Tibial artery (tissue), 4 donors: Measurements from ENCODE around the gene FARS2.

Experiments
- DNase-seq, 2 donors: peaks; one replicate each; pipeline ENCODE4 v3.0.0-alpha.2; 2019
- H3K27ac ChIP-seq, 2 donors: fragments of 200-600 bp; sonication (generic) in 1 of 2; 1 replicate in 1 of 2; 2 replicates in 1 of 2; pipeline ENCODE4 v1.5.1; 2018 to 2019; ENCODE audit warnings: mild to moderate bottlenecking in 1 of 2
- H3K27me3 ChIP-seq, 2 donors: fragments of 200-600 bp; sonication (generic) in 1 of 2; one replicate each; pipeline versions ENCODE4 v1.5.1 to v1.6.0; 2016 to 2019
- H3K36me3 ChIP-seq, 3 donors: fragments of 200-600 bp; sonication (generic) in 2 of 3; one replicate each; pipeline ENCODE4 v1.5.1; 2016 to 2019; ENCODE audit warnings: mild to moderate bottlenecking in 2 of 3
- H3K4me1 ChIP-seq, 4 donors: fragments of 200-600 bp; sonication (generic) in 2 of 4; 1 replicate in 3 of 4; 2 replicates in 1 of 4; pipeline ENCODE4 v1.5.1; 2016 to 2019
- H3K4me3 ChIP-seq, 2 donors: fragments of 200-600 bp; sonication (generic) in 1 of 2; 1 replicate in 1 of 2; 2 replicates in 1 of 2; pipeline ENCODE4 v1.5.1; 2018 to 2019; ENCODE audit warnings: mild to moderate bottlenecking in 2 of 2
- H3K9me3 ChIP-seq, 3 donors: fragments of 200-600 bp; sonication (generic) in 1 of 3; one replicate each; pipeline ENCODE4 v1.5.1; 2016 to 2019
- CTCF ChIP-seq, 2 experiments: fragments of 200-600 bp in 1 of 2; fragments of 450-650 bp in 1 of 2; IDR thresholded peaks; one replicate each; pipeline ENCODE4 v1.5.1; 2017 to 2019; ENCODE audit warnings: antibody characterized with exemption in 2 of 2, mild to moderate bottlenecking in 1 of 2, moderate library complexity in 1 of 2
- intact Hi-C: fragments of 100-400 bp; cut with DNase I; formaldehyde crosslinking; loops from one replicate; pipeline ENCODE4 v1.15.0; 2023; ENCODE audit warnings: low total_unique reads

The FARS2 gene

DNA sequence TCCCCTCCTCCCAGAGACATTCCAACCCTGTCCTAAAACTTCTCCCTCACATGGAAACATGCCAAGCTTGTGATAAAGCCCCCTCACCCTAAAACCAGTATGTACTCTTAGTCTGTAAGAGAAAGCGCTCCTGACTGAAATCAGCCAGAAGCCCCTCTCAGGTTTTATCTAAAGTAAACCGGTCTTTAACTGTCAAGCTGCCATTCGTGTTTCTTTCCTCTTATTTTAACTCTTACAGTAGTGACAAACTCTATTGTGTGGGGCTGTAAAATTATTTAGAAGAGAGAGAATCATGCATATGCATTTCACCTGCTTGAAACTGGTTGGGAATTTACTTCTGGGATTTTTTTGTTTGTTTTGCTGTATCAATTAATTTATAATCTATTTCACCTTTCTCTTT, 62.7 kb downstream of the FARS2 start:
- H3K4me1 ChIP-seq, result no peaks in the 10 kb centered on the region
- no peak for TF ChIP-seq CTCF (IDR thresholded peaks at IDR 0.05)
- no peak overlapping the region for H3K4me3 ChIP-seq
- H3K9me3 ChIP-seq, result peaks cover 0 to 5% (median 0%) of the 10 kb centered on the region in 3 donors
- H3K27ac ChIP-seq, result no peak overlapping the region
- peaks cover 8 to 10% (median 9%) of the 10 kb centered on the region in 3 donors for H3K36me3 ChIP-seq
- no peaks in the 10 kb centered on the region for H3K27me3 ChIP-seq
- no peak for DNase-seq
- intact Hi-C loops, result no loop called here

GRCh38 chr6:5325173-5325572, 63.9 kb downstream of the FARS2 start:
- Histone ChIP-seq H3K4me1 (no peaks in the 10 kb centered on the region), H3K4me3 (no peak overlapping the region), H3K9me3 (peaks cover 0 to 5% (median 0%) of the 10 kb centered on the region in 3 donors), H3K36me3 (peaks cover 8 to 10% (median 9%) of the 10 kb centered on the region in 3 donors), H3K27ac (no peak overlapping the region), H3K27me3 (no peaks in the 10 kb centered on the region)
- DNase-seq, result no peak
- intact Hi-C loops, result no loop called here
- TF ChIP-seq CTCF (IDR thresholded peaks at IDR 0.05), result no peak

DNA sequence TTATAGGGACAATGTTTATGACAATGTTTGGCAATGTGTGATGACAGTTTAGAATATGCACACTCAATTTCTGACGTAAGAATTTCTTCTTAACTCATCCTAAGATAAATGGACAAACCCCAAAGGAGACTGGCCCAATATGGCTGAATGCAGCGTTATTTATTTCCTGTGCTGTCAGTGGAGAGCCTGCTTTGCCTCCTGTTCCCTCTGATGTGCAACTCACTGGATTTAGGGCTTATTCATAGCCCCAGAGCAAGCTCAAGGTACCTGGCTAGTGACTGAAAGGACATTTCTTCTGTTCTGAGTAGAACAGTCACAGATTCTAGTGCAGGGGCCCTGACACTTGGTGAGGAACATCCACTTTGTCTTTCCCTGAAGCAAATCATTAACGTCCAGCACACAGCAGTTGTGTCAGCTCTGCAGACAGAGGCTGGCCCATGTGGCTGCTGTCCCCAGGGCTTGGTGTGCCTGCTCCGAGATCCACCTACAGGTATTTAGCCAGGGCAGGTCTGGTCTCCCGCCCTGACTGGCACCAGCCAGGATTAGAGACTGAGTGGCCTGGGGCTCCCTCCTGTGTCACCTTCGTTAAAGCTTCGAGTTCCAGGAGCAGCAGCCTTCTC, 64.8 kb downstream of the FARS2 start:
- Histone ChIP-seq H3K27ac (no peak overlapping the region), H3K36me3 (peaks cover 8 to 10% (median 9%) of the 10 kb centered on the region in 3 donors), H3K4me1 (peaks cover 0 to 2% (median 0%) of the 10 kb centered on the region in 4 donors), H3K4me3 (no peak overlapping the region), H3K9me3 (peaks cover 0 to 5% (median 0%) of the 10 kb centered on the region in 3 donors), H3K27me3 (no peaks in the 10 kb centered on the region)
- DNase-seq, result no peak
- no peak for TF ChIP-seq CTCF (IDR thresholded peaks at IDR 0.05)
- intact Hi-C loops, result no loop called here

- no peak for TF ChIP-seq CTCF (IDR thresholded peaks at IDR 0.05)
- Histone ChIP-seq H3K4me3 (no peak overlapping the region), H3K4me1 (peaks cover 0 to 5% (median 0%) of the 10 kb centered on the region in 4 donors), H3K27me3 (no peaks in the 10 kb centered on the region), H3K9me3 (peaks cover 0 to 4% (median 0%) of the 10 kb centered on the region in 3 donors), H3K27ac (no peak overlapping the region), H3K36me3 (peaks cover 8 to 10% (median 9%) of the 10 kb centered on the region in 3 donors)
- intact Hi-C loops, result no loop called here
- DNase-seq, result no peak
Observed at GRCh38 chr6:5328800-5329199, 67.5 kb downstream of the FARS2 start.

DNA sequence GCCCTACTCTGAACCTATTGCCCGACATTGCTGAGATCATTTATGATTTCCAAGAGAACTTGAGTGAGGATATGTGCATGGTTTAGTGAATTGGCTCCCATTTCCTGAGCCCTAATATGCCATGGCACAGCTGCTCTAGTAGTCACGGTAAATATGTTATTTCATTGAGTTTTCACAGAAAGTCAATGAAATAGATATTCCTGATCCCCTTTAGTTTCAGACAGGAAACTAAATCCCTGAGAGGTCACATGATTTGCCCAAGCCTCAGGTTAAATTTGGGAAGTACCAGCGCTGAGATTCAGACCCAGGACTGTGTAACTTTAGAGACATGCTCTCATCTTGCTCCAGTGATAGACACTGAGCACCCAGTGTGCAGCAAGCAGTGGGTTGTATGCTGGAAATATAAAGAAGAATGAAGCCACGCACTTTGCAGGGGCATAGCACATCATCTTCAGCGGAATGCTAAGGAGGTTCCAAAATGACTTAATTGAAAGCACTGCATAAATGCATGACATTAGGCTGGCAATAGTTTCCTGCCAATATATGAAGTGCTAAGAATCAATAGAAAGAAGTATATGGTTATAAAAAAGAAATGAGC, 70.6 kb downstream of the FARS2 start:
- Histone ChIP-seq H3K4me3 (no peak overlapping the region), H3K27ac (no peak overlapping the region), H3K27me3 (no peaks in the 10 kb centered on the region), H3K36me3 (no peaks in the 10 kb centered on the region), H3K9me3 (no peaks in the 10 kb centered on the region), H3K4me1 (peaks cover 0 to 15% (median 0%) of the 10 kb centered on the region in 4 donors)
- no peak for DNase-seq
- intact Hi-C loops, result no loop called here
- TF ChIP-seq CTCF (IDR thresholded peaks at IDR 0.05), result no peak
